Activated naive CD8-positive, alpha-beta T cell treated with anti-CD3 and anti-CD28 coated beads, Interleukin-2, amount 10 ng/mL, durations not matched to agents 7 days and 5 days (primary cell): ENCODE results near the gene TRIO. TPM values are rescaled to one million over a fixed set of nuclear protein-coding genes. Genes with fewer than 3 reads are reported as not detected.

Source experiments
- ATAC-seq: fragments of 150-1000 bp; cut with Tn5 transposase; one replicate; pipeline ENCODE4 v1.10.0; 2021; ENCODE audit warnings: low read depth, moderate library complexity
- POLR2A ChIA-PET: fragments of 350-600 bp; sonication (Branson Sonifier 250); formaldehyde crosslinking; loops from one replicate; lab custom pipeline; 2021; ENCODE audit warnings: antibody characterized with exemption; lab: Charles Lee
- DNase-seq: peaks from one replicate; pipeline ENCODE4 v3.0.0; 2021
- H3K27ac Mint-ChIP-seq: one replicate; pipeline ENCODE4 v1.8.0; 2022; ENCODE audit warnings: mild to moderate bottlenecking, mixed read lengths
- H3K27me3 Mint-ChIP-seq: one replicate; pipeline ENCODE4 v1.8.0; 2022; ENCODE audit warnings: mild to moderate bottlenecking, moderate library complexity, mixed read lengths
- H3K36me3 Mint-ChIP-seq: one replicate; pipeline ENCODE4 v1.8.0; 2021; ENCODE audit warnings: mild to moderate bottlenecking, mixed read lengths
- H3K4me1 Mint-ChIP-seq: one replicate; pipeline ENCODE4 v1.8.0; 2021; ENCODE audit warnings: mixed read lengths
- H3K4me3 Mint-ChIP-seq: one replicate; pipeline ENCODE4 v1.8.0; 2022; ENCODE audit warnings: mild to moderate bottlenecking, moderate library complexity, mixed read lengths
- H3K9me3 Mint-ChIP-seq: one replicate; pipeline ENCODE4 v1.8.0; 2021; ENCODE audit warnings: mixed read lengths
- total RNA-seq, 2 experiments: library from RNA; stranded (reverse); gene quantifications; one replicate each; pipeline ENCODE4 v1.2.3, GENCODE V29; 2021

TRIO gene
- total RNA-seq, 2 experiments from 2014 or later = 7.7 to 7.9 TPM

DNA sequence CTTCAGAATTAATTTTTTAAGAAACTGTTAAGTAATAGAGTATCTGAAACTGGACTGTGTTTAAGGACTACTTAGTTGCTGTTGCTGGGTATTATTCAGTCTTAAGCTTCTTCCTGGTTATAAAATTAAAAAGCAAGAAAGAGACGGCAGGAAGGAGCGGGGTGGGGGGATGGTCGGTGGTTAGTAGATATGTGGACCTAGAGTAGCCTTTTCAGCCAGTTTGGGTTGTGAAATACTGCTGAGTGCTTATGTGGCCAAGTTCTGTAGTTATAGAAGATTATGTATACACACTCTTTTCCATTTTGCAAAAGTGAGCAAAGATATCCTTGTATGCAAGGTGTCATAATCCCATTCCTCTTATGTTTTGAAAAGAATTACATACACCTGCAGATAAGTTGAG lies 28.5 kb downstream of the TRIO start:
- POLR2A ChIA-PET = no interaction called here
- Mint-ChIP-seq H3K27ac (no peak overlapping the region), H3K4me1 (peaks cover 2% of the 10 kb centered on the region), H3K36me3 (peaks cover 2% of the 10 kb centered on the region), H3K9me3 (no peaks in the 10 kb centered on the region), H3K4me3 (no peak overlapping the region), H3K27me3 (peaks cover 23% of the 10 kb centered on the region)
- DNase-seq (no peak), ATAC-seq (no peak)

DNA sequence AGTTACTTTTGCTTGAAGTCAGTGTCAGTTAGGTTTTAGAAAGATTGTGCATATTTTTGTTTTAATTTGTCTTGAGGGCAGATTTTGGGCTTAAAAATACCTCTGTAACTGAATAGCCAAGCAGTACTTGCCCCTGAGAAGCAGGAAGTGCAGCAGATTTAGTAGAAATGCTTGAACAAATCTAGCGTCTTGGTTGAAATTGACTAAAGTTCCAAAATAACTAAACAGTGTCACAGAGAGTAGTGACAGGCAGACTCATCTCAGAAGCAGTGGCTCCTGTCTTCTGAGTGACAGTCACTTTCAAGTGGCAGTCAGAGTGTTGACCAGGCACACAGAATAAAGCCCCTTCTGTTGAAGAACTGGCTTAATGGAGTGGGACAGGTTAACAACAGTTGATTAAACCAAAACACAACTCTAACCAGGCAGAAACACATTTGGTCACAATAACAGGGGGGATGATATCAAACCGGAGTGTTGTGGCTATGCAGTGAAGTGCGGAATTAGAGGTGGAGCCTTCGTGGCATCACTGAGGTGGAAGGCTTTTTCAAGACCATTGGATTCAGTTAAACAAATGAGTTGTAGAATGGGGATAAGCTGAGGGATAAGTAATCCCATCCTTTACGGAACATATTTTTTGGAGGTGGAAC lies 29.1 kb downstream of the TRIO start:
- ATAC-seq (no peak), DNase-seq (no peak)
- no peak overlapping the region for H3K27ac Mint-ChIP-seq
- no peaks in the 10 kb centered on the region for H3K9me3 Mint-ChIP-seq
- H3K4me3 Mint-ChIP-seq = no peak overlapping the region
- POLR2A ChIA-PET = no interaction called here
- H3K4me1 Mint-ChIP-seq = peaks cover 2% of the 10 kb centered on the region
- H3K27me3 Mint-ChIP-seq = peaks cover 24% of the 10 kb centered on the region
- H3K36me3 Mint-ChIP-seq = peaks cover 2% of the 10 kb centered on the region

DNA sequence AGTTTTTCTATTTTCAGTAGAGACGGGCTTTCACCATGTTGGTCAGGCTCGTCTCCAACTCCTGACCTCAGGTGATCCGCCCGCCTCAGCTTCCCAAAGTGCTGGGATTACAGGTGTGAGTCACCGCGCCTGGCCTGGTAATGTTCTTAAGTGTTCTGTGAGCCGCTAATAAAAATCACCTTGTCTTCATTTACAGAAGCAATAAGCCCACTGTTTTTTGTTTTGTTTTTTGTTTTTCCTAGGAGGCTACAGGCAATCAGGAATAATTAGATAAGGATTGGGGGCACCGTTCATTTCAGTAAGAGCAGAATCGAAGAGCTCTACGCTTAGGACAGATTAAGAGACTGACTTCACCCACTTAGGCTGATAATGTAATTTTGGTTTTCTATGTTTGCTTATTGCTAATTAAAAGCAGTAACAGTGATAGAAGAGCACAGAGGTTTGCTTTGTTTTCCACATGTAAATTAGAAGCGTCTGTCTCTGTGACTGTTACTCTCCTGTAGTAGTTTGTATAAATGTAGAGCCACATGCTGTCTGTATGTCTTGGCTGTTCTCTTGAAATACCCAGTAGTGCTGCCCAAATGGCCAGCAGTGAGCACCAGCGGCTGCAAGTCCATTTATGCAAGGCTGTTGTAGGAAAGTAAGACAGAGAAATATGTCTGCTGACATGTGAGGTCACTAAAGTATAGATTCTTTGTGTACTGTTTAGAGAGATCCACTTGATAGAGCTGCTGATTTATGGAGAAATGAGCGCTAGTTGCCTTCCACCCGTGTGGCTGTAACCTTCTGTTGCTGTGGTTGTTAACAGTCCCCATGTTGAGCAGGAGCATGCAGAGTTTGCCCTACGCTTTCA lies 30.5 kb downstream of the TRIO start:
- POLR2A ChIA-PET = no interaction called here
- H3K4me3 Mint-ChIP-seq = no peak overlapping the region
- no peak overlapping the region for H3K27ac Mint-ChIP-seq

DNA sequence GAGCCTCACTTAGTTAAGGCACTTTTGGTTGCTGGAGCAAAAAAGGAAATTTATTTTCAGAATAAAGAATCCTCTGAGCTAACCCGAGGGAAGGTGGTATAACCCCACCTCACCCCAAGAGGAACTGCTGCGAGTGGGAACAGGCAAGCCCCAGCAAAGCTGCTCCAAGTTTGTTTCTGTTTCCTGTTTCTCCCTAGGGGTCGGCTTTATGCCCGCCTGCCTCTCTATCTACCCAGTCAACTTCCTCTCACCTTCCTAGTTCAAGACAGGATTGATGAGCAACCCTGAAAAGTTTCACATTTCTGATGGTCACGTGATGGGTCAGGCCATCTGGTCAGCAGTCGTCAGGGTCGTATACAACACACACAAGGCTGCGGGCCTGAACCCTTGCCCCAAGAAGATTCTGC lies 31.1 kb downstream of the TRIO start:
- Mint-ChIP-seq H3K27me3 (peaks cover 27% of the 10 kb centered on the region), H3K9me3 (no peaks in the 10 kb centered on the region), H3K27ac (no peak overlapping the region), H3K4me3 (no peak overlapping the region), H3K4me1 (peaks cover 2% of the 10 kb centered on the region), H3K36me3 (peaks cover 1% of the 10 kb centered on the region)
- DNase-seq (no peak), ATAC-seq (no peak)
- POLR2A ChIA-PET = no interaction called here

More for the DNA sequence above, 30.5 kb downstream of the TRIO start:
- Mint-ChIP-seq H3K4me1 (peaks cover 2% of the 10 kb centered on the region), H3K36me3 (peaks cover 2% of the 10 kb centered on the region), H3K27me3 (peaks cover 27% of the 10 kb centered on the region), H3K9me3 (no peaks in the 10 kb centered on the region)
- no peak for ATAC-seq
- no peak for DNase-seq

DNA sequence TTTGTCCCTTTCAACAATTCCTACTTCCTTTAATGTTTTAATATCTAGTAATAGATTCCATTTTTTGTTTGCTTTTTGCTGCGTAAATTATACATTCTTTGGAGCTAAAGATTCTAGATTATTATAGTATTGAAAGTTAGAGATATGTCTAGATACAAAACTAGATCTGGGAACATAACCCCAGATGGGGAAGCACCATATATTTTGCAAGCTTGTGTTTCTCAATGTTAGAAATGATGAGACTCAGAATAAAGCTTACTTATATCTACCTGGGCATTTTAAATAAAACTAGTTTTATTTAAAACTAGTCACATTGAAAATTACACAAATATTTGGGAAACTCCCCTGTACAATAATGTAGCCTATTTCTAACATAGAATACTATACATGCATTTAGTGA lies 32.2 kb downstream of the TRIO start:
- Mint-ChIP-seq H3K4me1 (peaks cover 2% of the 10 kb centered on the region), H3K4me3 (no peak overlapping the region), H3K27me3 (peaks cover 30% of the 10 kb centered on the region), H3K9me3 (no peaks in the 10 kb centered on the region), H3K36me3 (no peaks in the 10 kb centered on the region), H3K27ac (no peak overlapping the region)
- DNase-seq = no peak
- POLR2A ChIA-PET = no interaction called here
- ATAC-seq = no peak

DNA sequence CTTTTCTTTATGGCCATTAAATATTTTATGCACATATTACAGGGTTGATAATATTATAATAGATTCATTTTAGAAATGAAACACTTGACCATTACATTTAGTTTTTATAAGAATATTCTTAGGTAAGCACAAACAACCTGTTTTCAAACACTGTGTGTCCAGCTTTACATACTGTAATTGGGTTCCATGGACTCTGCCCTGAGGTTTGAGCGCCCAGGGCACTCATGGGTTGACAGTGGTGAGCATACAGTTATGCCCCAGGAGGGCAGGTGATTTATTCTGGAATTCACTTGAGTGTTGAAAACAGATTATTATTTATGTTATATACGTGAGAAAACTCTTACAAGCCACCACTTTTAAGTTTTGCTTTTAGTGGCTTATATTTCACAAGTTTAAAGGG lies 33.7 kb downstream of the TRIO start:
- DNase-seq (no peak), ATAC-seq (no peak)

DNA sequence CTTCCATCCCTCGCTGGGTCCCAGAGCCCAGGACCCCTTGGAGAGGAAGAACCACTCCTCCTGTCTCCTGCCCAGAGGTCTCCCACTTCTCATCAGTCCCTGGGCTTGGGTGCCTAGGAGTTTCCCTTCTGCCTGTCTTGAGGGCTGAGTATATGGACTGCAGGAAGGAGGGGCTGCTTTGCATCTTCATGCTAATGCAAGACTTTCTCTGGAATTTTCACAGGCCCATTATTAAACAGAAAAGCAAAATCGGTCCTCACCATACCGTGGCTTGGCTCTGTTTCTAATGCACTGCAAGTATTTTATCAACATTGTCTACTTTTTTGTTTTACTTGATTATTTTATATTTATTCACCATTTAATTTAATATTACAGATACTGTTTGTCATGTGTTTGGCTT lies 34.5 kb downstream of the TRIO start:
- no peaks in the 10 kb centered on the region for H3K9me3 Mint-ChIP-seq
- ATAC-seq = no peak
- POLR2A ChIA-PET = no interaction called here
- no peak overlapping the region for H3K27ac Mint-ChIP-seq
- no peak for DNase-seq
- H3K4me3 Mint-ChIP-seq = no peak overlapping the region
- peaks cover 2% of the 10 kb centered on the region for H3K4me1 Mint-ChIP-seq
- H3K27me3 Mint-ChIP-seq = peaks cover 18% of the 10 kb centered on the region
- H3K36me3 Mint-ChIP-seq = no peaks in the 10 kb centered on the region

More for the DNA sequence above, 33.7 kb downstream of the TRIO start:
- Mint-ChIP-seq H3K4me1 (peaks cover 2% of the 10 kb centered on the region), H3K36me3 (no peaks in the 10 kb centered on the region), H3K4me3 (no peak overlapping the region), H3K27me3 (peaks cover 24% of the 10 kb centered on the region), H3K27ac (no peak overlapping the region), H3K9me3 (no peaks in the 10 kb centered on the region)
- POLR2A ChIA-PET = no interaction called here

DNA sequence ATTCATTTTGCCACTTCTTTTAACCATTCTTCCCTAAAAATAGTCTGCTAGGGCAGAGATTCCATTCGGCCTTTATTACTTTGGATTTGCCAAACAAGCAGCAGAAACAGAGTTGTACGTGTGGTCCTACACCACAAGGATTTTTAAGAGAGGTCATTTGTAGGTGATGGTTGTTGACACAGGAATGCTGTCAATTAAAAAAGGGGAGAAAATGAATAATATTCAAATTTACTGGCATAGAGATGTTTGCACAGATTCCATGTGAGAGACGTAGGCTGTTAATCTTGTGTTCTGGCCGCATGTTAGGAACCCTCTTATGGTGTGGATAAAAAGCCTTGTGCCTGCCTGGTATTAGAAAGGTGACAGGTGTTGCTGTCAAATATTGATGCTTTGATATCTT lies 34.9 kb downstream of the TRIO start:
- DNase-seq (no peak), ATAC-seq (no peak)
- Mint-ChIP-seq H3K4me3 (no peak overlapping the region), H3K36me3 (no peaks in the 10 kb centered on the region), H3K9me3 (no peaks in the 10 kb centered on the region), H3K4me1 (peaks cover 2% of the 10 kb centered on the region), H3K27ac (no peak overlapping the region), H3K27me3 (peaks cover 16% of the 10 kb centered on the region)
- POLR2A ChIA-PET = no interaction called here

DNA sequence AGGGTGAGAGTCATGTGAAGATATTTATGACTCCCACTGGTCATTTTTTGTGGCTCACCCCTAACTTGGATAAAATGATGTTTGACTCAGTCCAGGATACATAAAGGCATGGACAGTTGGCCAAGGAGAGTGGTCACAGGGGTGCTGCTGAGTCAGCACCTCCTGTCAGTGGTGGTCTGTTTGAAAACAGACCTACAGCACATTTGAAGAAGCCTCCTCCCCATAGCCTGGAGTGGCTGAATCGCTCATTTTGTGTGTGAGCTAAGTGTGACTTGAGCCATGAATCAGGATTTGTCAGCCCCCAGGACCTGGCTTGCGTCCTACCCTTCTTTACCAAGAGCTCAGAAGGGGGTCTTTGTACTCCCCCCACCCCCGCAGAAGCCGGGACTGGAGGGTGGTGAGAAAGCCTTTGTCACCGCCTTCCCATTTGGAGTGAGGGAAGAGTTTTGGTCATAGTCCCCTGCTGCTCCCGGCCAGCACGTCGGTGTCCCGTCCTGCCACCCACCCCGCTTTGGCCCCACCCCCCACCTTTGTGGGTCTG lies 35.6 kb downstream of the TRIO start:
- H3K4me1 Mint-ChIP-seq = peaks cover 2% of the 10 kb centered on the region
- ATAC-seq = no peak
- no peak for DNase-seq
- no peaks in the 10 kb centered on the region for H3K9me3 Mint-ChIP-seq
- POLR2A ChIA-PET = no interaction called here
- H3K36me3 Mint-ChIP-seq = no peaks in the 10 kb centered on the region
- H3K27me3 Mint-ChIP-seq = peaks cover 16% of the 10 kb centered on the region
- H3K4me3 Mint-ChIP-seq = no peak overlapping the region
- H3K27ac Mint-ChIP-seq = no peak overlapping the region

DNA sequence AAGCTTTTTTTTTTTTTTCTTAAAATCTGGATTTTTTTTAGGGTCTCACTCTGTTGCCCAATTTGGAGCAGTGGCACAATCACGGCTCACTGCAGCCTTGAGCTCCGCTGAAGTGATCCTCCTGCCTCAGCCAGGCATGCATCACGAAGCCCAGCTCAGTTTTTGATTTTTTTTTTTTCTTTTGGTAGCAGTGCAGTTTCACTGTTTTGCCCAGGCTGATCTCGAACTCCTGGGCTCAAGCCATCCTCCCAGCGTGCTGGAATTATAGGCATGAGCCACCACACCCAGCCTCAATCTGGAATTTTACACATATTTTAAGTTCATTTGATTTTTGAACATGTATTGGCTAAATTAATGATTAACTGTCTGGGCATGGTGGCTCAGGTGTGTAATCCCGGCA lies 36.3 kb downstream of the TRIO start:
- no peaks in the 10 kb centered on the region for H3K36me3 Mint-ChIP-seq
- DNase-seq (no peak), ATAC-seq (no peak)
- no peak overlapping the region for H3K4me3 Mint-ChIP-seq
- no peaks in the 10 kb centered on the region for H3K9me3 Mint-ChIP-seq
- H3K27ac Mint-ChIP-seq = no peak overlapping the region
- POLR2A ChIA-PET = no interaction called here
- peaks cover under 1% of the 10 kb centered on the region for H3K4me1 Mint-ChIP-seq
- H3K27me3 Mint-ChIP-seq = peaks cover 13% of the 10 kb centered on the region

DNA sequence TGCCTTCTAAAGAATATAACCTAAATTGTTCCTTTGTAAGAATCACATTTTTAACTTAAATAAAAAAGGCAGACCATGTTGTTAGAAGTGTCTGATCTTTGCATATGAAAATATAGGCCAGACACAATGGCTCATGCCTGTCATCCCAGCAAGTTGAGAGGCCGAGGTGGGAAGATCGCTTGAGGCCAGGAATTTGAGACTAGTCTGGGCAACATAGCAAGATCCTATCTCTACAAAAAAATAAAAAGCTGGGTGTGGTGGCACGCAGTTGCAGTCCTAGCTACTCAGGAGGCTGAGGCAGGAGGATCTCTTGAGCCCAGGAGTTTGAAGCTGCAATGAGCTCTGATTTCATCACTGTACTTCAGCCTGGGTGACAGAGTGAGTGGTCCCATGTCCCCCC lies 37.3 kb downstream of the TRIO start:
- no peaks in the 10 kb centered on the region for H3K9me3 Mint-ChIP-seq
- ATAC-seq (no peak), DNase-seq (no peak)
- POLR2A ChIA-PET = no interaction called here
- H3K4me3 Mint-ChIP-seq = no peak overlapping the region
- peaks cover 10% of the 10 kb centered on the region for H3K27me3 Mint-ChIP-seq
- no peaks in the 10 kb centered on the region for H3K36me3 Mint-ChIP-seq
- H3K4me1 Mint-ChIP-seq = no peaks in the 10 kb centered on the region
- no peak overlapping the region for H3K27ac Mint-ChIP-seq

DNA sequence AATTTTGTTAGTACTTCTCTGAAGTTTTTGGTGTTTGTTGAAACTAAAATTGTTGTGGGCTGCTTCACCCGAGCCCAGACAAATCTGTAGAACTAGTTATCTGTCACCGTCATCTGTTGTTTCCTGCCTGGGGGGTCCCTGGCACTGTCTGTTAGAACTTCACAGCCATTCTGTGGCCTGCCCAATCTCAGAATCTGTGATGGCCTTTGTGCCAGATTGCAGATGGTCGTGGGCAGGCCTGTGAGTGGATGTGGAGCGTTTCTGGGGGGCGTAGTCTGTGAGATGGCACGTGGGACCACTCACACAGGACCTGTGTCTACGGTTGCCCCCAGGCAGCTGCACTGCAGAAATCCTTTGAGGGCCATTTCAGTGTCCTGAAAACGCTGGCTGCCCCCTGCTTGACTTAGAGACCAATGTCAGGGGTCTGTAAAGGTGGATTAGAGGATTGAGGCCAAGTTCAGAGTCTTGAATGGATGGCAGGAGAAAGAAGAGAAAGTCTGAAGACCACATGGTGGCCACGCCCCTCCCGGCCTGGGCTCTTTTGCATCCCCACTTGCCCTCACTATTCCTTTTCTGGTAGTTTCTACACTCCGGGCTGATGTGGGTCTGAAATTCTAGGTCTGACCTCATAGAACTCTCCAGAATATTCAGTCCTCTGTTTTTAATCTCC lies 38.3 kb downstream of the TRIO start:
- no peaks in the 10 kb centered on the region for H3K4me1 Mint-ChIP-seq

DNA sequence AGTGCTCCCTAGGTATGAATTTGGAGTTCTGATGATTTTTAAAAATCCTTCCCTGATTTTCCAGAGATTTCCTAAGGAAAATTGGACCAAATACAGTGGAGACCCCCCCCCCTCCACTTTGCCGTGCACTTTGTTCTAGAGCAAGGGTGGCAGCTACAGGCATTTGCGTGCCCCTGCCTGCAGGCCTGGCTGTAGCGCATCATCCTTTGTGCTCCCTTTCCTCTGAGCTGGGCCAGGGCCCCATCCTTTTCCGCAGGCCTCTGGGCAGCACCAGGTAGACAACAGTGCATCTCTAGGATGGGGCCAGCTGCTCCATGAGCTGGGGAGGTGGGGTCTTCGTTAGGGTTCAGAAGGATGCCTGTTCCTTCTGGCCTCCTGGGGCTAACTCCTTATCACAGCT lies 39.6 kb downstream of the TRIO start:
- no peaks in the 10 kb centered on the region for H3K9me3 Mint-ChIP-seq
- POLR2A ChIA-PET = no interaction called here
- no peak for ATAC-seq
- no peaks in the 10 kb centered on the region for H3K36me3 Mint-ChIP-seq
- DNase-seq = no peak
- no peaks in the 10 kb centered on the region for H3K4me1 Mint-ChIP-seq
- H3K27me3 Mint-ChIP-seq = peaks cover 4% of the 10 kb centered on the region
- no peak overlapping the region for H3K4me3 Mint-ChIP-seq
- H3K27ac Mint-ChIP-seq = no peak overlapping the region

More for the DNA sequence above, 38.3 kb downstream of the TRIO start:
- ATAC-seq (no peak), DNase-seq (no peak)
- Mint-ChIP-seq H3K9me3 (no peaks in the 10 kb centered on the region), H3K27me3 (peaks cover 8% of the 10 kb centered on the region), H3K4me3 (no peak overlapping the region), H3K36me3 (no peaks in the 10 kb centered on the region), H3K27ac (no peak overlapping the region)
- POLR2A ChIA-PET = no interaction called here
